ENCODE results near the gene CGRRF1. TPM values are rescaled to one million over a fixed set of nuclear protein-coding genes. Genes with fewer than 3 reads are reported as not detected.

CGRRF1 gene
- total and polyA plus RNA-seq, 9 of the 15 experiments (the other 6 are each of a cell fraction or from before 2014, with no cell fraction given) = 2.8 to 15.8 (median 4.6) TPM

DNA sequence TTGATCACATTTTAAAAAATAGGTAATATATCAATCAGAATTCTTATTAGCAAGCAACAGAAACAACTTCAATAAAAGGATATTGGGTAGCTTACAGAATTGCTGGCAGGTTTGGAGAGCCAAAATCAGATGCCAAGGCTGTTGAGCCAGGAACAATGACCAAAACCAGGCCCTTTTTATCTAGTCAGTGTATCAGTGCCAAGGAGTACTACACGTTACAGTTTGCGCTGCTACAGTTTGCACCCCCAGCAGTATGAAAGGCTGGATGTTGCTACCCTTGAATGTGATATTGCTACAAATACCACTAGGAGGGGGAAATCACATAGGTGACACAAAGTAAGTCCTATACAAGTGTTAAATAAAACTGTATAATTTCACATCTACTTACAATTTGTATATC is 19.3 kb downstream of the CGRRF1 start:
- ATAC-seq (no peak), FAIRE-seq (no peak), DNase-seq (ENCODE audit: extremely low read depth in 1 of 4, low spot score in 3 of 4) (no peak)
- WGBS (ENCODE audit: insufficient coverage, low coverage, missing lambda C conversion rate) = 73% methylated on average over 2 of the region's 2 CpGs
- CTCF ChIA-PET (ENCODE audit: low intra/inter-chr PET ratio) = no interaction called here
- H3K27ac ChIP-seq (ENCODE audit: extremely low read depth, low read depth, low read length) = no peak overlapping the region
- BruUV-seq (replicated peaks) = no TSS peak
- H3K9ac ChIP-seq (ENCODE audit: insufficient read depth in 1 of 2, low read depth in 2 of 2, low read length in 2 of 2) = no peak overlapping the region
- intact Hi-C loops (cut with micrococcal nuclease) (no loop called here), in situ Hi-C loops (cut with MboI) (no loop called here)
- no peak for TF ChIP-seq KLF1 (tag; IDR thresholded peaks at IDR 0.05)
- TF ChIP-seq NFIX (CRISPR knock-in tag; IDR thresholded peaks at IDR 0.05; ENCODE audit: low read depth) = no peak
- TF ChIP-seq, protein P1, sequence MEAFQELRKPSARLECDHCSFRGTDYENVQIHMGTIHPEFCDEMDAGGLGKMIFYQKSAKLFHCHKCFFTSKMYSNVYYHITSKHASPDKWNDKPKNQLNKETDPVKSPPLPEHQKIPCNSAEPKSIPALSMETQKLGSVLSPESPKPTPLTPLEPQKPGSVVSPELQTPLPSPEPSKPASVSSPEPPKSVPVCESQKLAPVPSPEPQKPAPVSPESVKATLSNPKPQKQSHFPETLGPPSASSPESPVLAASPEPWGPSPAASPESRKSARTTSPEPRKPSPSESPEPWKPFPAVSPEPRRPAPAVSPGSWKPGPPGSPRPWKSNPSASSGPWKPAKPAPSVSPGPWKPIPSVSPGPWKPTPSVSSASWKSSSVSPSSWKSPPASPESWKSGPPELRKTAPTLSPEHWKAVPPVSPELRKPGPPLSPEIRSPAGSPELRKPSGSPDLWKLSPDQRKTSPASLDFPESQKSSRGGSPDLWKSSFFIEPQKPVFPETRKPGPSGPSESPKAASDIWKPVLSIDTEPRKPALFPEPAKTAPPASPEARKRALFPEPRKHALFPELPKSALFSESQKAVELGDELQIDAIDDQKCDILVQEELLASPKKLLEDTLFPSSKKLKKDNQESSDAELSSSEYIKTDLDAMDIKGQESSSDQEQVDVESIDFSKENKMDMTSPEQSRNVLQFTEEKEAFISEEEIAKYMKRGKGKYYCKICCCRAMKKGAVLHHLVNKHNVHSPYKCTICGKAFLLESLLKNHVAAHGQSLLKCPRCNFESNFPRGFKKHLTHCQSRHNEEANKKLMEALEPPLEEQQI (IDR thresholded peaks at IDR 0.05) = no peak
- TF ChIP-seq, protein P2, sequence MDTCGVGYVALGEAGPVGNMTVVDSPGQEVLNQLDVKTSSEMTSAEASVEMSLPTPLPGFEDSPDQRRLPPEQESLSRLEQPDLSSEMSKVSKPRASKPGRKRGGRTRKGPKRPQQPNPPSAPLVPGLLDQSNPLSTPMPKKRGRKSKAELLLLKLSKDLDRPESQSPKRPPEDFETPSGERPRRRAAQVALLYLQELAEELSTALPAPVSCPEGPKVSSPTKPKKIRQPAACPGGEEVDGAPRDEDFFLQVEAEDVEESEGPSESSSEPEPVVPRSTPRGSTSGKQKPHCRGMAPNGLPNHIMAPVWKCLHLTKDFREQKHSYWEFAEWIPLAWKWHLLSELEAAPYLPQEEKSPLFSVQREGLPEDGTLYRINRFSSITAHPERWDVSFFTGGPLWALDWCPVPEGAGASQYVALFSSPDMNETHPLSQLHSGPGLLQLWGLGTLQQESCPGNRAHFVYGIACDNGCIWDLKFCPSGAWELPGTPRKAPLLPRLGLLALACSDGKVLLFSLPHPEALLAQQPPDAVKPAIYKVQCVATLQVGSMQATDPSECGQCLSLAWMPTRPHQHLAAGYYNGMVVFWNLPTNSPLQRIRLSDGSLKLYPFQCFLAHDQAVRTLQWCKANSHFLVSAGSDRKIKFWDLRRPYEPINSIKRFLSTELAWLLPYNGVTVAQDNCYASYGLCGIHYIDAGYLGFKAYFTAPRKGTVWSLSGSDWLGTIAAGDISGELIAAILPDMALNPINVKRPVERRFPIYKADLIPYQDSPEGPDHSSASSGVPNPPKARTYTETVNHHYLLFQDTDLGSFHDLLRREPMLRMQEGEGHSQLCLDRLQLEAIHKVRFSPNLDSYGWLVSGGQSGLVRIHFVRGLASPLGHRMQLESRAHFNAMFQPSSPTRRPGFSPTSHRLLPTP (IDR thresholded peaks at IDR 0.05; ENCODE audit: borderline replicate concordance, extremely low read depth, insufficient read length) = no peak
- no peak for TF ChIP-seq MAFG (tag; conservative IDR thresholded peaks at IDR 0.05)
- no peak for TF ChIP-seq ZKSCAN1 (IDR thresholded peaks at IDR 0.05; ENCODE audit: low read depth, low read length)
- no peak for TF ChIP-seq ZFX (CRISPR knock-in tag; IDR thresholded peaks at IDR 0.05)
- POLR2A ChIA-PET = interaction anchor here (0.6 kb wide), 1 partner anchor 233 kb away, joined by 3 read pairs; no protein-coding TSS in a partner anchor
- H3K4me2 ChIP-seq (ENCODE audit: insufficient read depth, low read length) = no peak overlapping the region
- H3K79me2 ChIP-seq (ENCODE audit: control insufficient read depth, insufficient read depth, low read length) = no peaks in the 10 kb centered on the region
- H3K36me3 ChIP-seq (ENCODE audit: control insufficient read depth, insufficient read depth, low read length) = no peaks in the 10 kb centered on the region
- H4K20me1 ChIP-seq (replicated peaks; ENCODE audit: control insufficient read depth, insufficient read depth, low read length) = no peaks in the 10 kb centered on the region
- no peaks in the 10 kb centered on the region for H3K9me1 ChIP-seq (ENCODE audit: control insufficient read depth, insufficient read depth, low read length)
- no peaks in the 10 kb centered on the region for H3K27me3 ChIP-seq (ENCODE audit: control insufficient read depth in 2 of 2, insufficient read depth in 2 of 2, low read length in 2 of 2)
- H3K4me1 ChIP-seq (replicated peaks in 1 of 2; ENCODE audit: control insufficient read depth in 2 of 2, insufficient read depth in 2 of 2, low read length in 2 of 2) = no peaks in the 10 kb centered on the region
- no peak overlapping the region for H2AFZ ChIP-seq (ENCODE audit: low read depth, low read length)
- no peak overlapping the region for H3K4me3 ChIP-seq
- no peaks in the 10 kb centered on the region for H3K9me3 ChIP-seq (replicated peaks; ENCODE audit: control insufficient read depth, insufficient read depth, low read depth, low read length)

Measured in K562 (cell line).